ENCODE measurements around the gene CEP72. TPM values are rescaled to one million over a fixed set of nuclear protein-coding genes. Genes with fewer than 3 reads are reported as not detected.
"Not testable (repeated sequence)": the region's sequence is repeated elsewhere in the genome, so short reads cannot be mapped to it uniquely, and the experiment has no call there.

The CEP72 gene
- total and polyA plus RNA-seq, 2 of the 13 experiments (the other 11 are each of a cell fraction or from before 2014, with no cell fraction given) = 3.4 to 9.4 TPM

DNA sequence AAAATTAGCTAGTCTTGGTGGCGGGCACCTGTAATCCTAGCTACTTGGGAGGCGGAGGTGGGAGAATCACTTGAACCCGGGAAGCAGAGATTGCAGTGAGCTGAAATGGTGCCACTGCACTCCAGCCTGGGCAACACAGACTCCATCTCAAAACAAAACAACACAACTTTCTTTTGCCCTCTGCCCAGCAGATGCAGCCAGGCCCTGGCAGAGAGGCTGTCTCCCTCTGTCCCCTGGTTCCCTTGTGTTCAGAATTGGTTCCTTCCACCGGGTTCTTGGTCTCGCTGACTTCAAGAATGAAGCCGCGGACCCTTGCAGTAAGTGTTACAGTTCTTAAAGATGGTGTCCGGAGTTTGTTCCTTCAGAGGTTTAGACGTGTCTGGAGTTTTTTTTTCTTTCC, 30.2 kb upstream of the CEP72 start (continued):
- TF ChIP-seq POLR2G (IDR thresholded peaks at IDR 0.05; ENCODE audit: low read depth, low read length) = no peak
- no peak for TF ChIP-seq SP1 (IDR thresholded peaks at IDR 0.05)
- TF ChIP-seq SP1 (CRISPR knock-in tag; IDR thresholded peaks at IDR 0.05) = no peak
- TF ChIP-seq, protein P1, sequence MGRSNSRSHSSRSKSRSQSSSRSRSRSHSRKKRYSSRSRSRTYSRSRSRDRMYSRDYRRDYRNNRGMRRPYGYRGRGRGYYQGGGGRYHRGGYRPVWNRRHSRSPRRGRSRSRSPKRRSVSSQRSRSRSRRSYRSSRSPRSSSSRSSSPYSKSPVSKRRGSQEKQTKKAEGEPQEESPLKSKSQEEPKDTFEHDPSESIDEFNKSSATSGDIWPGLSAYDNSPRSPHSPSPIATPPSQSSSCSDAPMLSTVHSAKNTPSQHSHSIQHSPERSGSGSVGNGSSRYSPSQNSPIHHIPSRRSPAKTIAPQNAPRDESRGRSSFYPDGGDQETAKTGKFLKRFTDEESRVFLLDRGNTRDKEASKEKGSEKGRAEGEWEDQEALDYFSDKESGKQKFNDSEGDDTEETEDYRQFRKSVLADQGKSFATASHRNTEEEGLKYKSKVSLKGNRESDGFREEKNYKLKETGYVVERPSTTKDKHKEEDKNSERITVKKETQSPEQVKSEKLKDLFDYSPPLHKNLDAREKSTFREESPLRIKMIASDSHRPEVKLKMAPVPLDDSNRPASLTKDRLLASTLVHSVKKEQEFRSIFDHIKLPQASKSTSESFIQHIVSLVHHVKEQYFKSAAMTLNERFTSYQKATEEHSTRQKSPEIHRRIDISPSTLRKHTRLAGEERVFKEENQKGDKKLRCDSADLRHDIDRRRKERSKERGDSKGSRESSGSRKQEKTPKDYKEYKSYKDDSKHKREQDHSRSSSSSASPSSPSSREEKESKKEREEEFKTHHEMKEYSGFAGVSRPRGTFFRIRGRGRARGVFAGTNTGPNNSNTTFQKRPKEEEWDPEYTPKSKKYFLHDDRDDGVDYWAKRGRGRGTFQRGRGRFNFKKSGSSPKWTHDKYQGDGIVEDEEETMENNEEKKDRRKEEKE (IDR thresholded peaks at IDR 0.05) = no peak

GRCh38 chr5:582445-582844, 29.7 kb upstream of the CEP72 start:
- intact Hi-C loops (cut with micrococcal nuclease; ENCODE audit: unreplicated experiment); H3K4me2 ChIP-seq (ENCODE audit: low read depth, low read length); in situ Hi-C loops (cut with HindIII; ENCODE audit: extremely low pct_ligation_motif_present, low pct_unique_long_range_greater_than_20kb); H3K9ac ChIP-seq (ENCODE audit: insufficient read depth, low read depth, low read length); H4K20me1 ChIP-seq (ENCODE audit: insufficient read depth, low read length); H3K36me3 ChIP-seq (replicated peaks in 1 of 2; ENCODE audit: control insufficient read depth in 1 of 2, insufficient read depth in 2 of 2, low read length in 2 of 2); BruUV-seq (replicated peaks); H3K4me3 ChIP-seq (replicated peaks in 1 of 3; ENCODE audit: insufficient read depth in 1 of 3, low read depth in 2 of 3, low read length in 3 of 3); FAIRE-seq; H3K27ac ChIP-seq (ENCODE audit: extremely low read length, insufficient read depth, low read length); POLR2A ChIA-PET; H3K9me3 ChIP-seq (ENCODE audit: low read length); H3K79me2 ChIP-seq (ENCODE audit: insufficient read depth, low read length); H2AFZ ChIP-seq (ENCODE audit: low read length); CTCF ChIA-PET (ENCODE audit: low intra/inter-chr PET ratio, low total read pairs); ATAC-seq; DNase-seq (ENCODE audit: low spot score): not testable (repeated sequence)
- peaks cover 10% of the 10 kb centered on the region; the same call in 1 of the 2 replicates for H3K4me1 ChIP-seq (ENCODE audit: insufficient read depth, low read length)
- 0% methylated on average over 3 of the region's 3 CpGs for WGBS (ENCODE audit: low lambda C conversion rate)
- peaks cover 4 to 47% of the 10 kb centered on the region in 2 experiments for H3K27me3 ChIP-seq (ENCODE audit: control insufficient read depth in 1 of 2, insufficient read depth in 2 of 2, low read length in 2 of 2)

Measured in HepG2 (cell line).